TTC549 (cell line): ENCODE measurements around the gene NKX1-2.

Source experiments
- FAIRE-seq: peaks from 2 replicates; lab custom pipeline; 2012; peaks lifted over from hg19 to GRCh38; lab: Jason Lieb, UNC

Gene NKX1-2

DNA sequence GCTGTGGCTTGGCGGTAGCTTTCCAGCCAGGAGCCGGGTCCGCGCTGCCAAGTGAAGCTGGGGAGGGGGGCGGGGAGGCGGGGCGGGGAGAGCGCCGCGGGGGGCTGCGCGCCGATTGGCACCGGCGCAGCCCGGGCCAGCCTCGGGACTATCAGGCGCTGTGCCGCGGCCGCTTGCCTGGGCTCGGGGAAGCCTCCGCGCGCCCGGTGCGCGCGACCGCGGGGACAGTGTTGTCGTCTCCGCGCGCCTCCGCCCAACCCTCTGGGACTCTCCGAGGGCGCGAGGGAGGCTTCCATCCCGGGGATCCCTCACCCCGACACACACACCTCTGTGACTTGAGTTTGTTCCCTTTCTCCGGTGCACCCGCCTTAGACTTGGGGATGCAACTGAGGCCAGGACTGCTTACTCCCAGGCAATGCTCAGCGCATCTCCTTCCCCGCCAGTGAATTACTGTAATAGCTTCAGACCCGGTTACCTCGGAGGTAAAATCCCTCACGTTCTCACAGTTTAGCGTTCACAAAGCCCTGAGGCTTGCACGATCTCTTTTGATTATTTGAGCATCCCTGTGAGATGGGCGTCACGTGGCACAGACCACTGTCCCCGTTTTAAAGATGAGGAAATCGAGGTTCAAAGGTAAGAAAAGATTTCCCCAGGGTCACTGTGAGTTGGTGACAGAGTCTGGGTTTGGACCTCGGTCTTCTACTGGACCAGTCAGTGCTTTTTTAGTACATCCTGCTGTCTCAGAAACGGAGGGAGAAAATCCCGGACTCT lies at the start of gene NKX1-2:
NKX1-2 (minus strand) TSS at position 24 of the 771 bp plus-strand sequence. CDS start 92 bp downstream, outside the sequence.
- FAIRE-seq = no peak

DNA sequence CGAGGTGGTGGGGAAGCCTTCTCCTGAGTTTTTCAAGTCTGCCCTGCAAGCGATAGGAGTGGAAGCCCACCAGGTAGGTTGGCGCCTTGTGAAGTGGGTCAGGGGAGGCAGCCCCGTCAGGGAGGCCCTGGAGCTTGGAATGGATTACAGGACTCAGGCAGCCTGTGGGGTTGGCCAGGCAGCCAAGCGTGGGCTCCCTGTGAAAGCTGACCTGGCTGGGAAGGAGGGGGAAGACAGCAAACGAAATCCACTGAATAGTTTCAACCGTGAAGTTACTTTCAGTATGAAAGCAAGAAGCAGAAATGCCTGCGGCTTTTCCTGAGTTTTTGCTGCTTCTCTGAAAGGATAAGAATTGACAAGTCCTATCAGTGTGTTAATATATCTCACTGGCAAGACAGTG lies 48.2 kb upstream of the NKX1-2 start:
- FAIRE-seq = no peak

- FAIRE-seq = no peak
Measured at GRCh38 chr10:124497196-124497881, 47.5 kb upstream of the NKX1-2 start.

DNA sequence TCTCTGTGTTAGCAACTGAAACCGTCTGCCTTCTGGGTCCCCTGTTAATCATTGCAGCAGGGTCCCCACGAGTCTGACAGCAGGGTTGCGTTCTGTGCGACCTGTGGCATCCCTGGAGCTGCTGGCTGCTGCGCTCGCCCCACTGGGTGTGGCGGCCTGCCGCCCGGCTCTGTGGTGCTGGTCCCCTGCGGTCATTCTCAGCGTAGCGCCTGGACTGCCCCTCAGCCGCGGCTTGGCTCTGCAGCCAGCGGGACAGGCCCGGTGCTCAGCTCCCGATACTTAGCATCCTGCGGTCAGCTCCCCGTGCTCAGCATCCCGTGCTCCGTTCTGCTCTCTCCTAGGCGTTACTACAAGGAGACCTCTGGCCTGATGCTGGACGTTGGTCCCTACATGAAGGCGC lies 46.8 kb upstream of the NKX1-2 start:
- FAIRE-seq = no peak

- no peak for FAIRE-seq
Measured at GRCh38 chr10:124496150-124496549, 46.3 kb upstream of the NKX1-2 start.

GRCh38 chr10:124495725-124496124 lies 45.9 kb upstream of the NKX1-2 start:
- FAIRE-seq = no peak

GRCh38 chr10:124495162-124495561 lies 45.3 kb upstream of the NKX1-2 start:
- FAIRE-seq = no peak

DNA sequence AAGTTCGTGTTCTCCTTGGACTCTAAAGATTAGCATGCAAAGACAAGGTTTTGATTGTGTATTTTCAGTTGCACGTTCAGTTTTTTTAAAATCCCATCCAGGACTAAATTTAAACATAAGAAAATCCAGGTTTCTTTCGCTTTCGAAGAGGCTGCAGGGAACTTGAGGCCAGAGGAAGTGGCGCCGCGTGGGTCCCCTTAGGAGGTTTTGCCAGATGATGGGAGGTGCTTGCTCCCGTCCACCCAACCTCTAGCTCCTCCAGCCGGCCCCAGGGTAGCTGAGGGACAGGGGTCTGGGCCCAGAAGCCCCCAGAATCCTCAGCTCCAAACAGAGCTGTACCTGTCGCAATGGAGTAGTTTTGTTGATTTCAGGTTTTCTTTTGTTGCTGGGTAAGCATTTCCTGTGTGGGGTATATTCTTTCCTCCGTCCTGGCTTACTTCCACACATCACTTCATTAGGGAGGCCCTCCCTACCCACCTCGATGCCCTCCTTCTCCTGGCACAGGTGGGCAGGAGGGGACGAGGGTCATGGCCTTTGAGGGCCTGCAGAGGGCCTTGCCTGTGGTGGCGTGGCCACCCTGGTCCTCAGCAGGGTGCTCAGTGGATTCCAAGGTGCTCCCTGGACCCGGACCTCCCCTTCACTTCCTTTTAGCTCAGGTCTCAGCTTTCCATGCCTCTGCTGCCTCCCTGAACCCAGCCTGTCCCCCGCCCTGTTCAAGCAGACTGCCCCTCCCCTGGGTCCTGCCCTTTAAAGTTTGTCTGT lies 44.4 kb upstream of the NKX1-2 start:
- no peak for FAIRE-seq

DNA sequence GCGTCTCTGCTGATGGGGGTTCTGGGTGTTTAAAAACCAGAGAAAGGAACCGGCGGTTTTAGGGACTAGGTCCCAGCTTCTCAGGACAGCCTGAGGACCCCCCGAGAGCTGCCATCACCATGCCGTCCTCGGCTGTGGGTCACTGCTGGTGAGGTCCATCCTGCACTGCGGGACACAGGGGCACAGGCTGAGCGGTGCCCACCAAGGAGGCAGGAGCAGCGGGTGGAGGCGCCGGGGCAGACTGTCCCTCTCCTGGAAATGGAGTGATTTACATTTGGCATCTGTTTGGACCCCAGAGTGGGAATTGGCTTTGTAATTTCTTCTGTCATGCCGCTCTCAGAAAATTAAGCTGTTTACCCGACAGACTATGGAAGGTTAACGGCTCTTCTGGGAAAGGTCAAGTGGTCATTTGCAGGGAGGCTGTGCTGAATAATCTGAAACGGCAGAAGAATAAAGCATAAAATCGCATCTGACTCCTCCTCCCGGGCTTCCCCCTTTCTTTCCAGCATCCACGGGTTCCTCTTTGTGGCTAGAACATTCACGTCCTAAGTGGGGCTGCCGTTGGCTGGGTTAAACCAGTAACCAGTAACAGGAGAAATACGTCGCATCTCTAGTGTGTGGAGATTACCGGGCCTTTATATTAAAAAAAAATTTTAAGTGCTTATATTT lies 43.5 kb upstream of the NKX1-2 start:
- no peak for FAIRE-seq

DNA sequence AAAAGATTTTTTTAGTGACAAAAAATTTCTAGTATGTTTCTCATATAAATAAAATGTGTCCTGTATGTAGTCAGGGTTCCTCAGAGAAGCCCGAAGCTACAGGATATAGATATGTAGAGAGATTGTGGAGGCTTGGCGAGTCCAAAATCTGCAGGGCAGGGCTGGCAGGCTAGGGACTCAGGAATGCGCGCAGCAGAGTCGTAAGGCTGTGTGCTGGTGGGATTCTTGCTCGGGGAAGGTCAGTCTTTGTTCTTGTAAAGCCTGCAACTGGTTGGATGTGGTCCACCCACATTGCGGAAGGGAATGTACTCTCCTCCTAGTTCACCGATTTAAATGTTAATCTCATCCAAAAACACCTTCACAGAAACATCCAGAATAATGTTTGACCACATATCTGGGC lies 42.4 kb upstream of the NKX1-2 start:
- no peak for FAIRE-seq

DNA sequence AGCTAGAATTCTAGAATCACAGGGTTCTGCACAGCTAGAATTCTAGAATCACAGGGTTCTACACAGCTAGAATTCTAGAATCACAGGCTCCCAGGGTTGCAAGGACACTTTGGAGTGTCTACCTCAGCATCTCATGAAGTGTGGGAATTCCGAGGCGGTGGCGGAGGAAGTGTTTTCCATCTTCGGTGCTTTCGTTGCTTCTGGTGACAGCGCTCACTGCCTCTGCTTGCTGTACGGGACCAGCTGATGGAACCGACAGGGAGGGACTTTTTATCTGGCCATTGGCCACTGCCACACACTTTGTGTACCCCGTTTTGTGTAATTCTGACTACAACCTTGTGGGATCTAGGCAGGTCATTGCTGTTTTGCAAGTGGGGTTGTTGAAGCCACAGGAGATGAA lies 41.3 kb upstream of the NKX1-2 start:
- no peak for FAIRE-seq

DNA sequence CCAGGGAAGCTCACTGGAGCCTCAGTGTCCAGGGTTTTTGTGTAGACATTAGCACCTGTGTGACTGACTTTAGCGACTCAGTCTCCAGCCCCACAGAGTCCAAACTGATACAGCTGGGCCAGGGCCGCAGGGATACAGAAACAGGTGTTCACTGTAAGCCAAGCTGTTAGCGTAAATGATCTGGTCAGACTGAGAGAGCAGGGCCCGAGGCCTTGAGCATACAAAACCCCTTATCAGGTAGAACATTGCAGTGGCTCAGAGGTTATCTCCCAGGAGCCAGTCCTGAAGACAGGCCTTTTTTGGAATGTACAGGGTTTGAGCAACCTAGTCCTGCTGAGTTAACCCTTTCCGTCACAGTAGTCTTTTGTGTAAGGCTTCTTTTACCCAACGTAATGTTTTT lies 36.8 kb upstream of the NKX1-2 start:
- FAIRE-seq = no peak

DNA sequence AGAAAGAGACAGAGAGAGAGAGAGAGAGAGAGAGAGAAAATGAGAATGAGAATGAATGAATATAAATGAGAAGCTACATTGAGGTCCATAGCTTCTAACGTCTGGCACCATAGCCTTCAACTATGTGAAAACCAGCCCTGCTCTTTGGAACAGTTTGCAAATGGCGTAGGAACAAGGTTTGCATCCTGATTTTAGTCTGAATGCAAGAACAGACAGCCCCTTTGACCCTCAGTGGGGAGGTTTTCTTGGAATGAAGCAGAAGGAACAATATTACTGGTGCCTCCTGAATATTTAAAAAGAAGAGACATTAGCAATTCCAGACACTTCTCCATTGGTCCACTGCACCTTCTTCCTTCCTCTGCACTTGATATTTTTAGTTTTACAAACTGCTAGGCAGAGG lies 34.8 kb upstream of the NKX1-2 start:
- no peak for FAIRE-seq

DNA sequence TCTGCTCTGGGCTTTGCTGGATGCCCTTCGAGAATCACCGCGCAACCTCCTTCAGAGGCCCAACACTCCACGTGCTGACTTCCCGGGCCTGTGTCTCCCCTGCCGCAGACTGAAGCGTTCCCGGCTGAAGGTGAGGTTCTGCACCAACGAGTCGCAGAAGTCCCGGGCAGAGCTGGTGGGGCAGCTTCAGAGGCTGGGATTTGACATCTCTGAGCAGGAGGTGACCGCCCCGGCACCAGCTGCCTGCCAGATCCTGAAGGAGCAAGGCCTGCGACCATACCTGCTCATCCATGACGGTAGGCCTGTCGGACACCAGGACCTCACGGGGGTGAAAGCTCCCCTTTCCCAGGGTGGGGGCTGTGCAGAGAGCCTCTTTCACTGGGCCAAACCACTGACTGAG lies 34.2 kb upstream of the NKX1-2 start:
- FAIRE-seq = no peak

- no peak for FAIRE-seq
Measured at GRCh38 chr10:124482876-124483275, 33.0 kb upstream of the NKX1-2 start.

DNA sequence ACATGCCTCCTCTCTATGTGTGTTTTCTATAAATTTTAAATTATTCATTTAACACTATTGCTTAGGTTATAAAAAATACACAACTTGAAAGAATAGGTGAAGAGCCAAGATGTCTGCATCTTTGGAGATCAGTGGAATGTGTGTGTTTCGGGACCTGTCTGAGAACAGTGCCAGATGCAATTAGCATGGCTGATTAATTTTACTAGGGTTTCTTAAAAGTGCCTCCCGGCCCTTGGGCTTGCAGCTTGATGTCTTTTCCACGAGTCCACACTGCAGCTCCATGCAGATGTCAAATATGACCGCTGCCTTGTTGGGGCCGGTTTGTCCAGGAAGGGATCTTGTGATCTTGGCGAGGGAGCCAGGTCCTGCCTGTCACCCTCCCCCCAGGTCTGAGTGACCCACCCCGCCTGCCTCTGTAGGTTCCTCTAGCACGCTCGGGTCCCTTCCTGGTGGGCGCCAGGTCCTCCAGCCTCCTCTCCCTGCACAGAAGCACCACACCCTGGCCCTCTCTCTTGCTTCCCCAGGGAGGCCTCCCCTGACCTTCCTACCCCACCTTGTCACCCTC lies 32.5 kb upstream of the NKX1-2 start:
- no peak for FAIRE-seq

DNA sequence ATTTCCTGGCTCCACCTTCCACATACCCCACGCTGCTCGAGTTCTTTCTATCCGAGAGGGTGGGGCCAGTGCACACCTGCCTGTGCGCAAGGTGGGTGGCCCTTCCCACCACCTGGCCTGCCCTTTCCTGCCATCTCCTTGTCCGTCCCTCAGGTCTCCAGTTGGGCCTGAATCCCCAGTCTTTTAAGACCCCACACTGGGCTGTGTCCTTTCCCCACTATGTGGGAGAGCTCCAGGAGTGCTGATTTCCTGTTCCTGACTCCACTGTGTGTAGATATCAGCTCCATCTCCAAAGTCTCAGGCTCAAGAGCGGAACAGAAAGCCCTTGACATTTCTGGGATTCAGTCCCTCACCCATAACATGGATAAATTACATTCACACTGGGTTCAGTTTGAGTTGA lies 31.9 kb upstream of the NKX1-2 start:
- no peak for FAIRE-seq

DNA sequence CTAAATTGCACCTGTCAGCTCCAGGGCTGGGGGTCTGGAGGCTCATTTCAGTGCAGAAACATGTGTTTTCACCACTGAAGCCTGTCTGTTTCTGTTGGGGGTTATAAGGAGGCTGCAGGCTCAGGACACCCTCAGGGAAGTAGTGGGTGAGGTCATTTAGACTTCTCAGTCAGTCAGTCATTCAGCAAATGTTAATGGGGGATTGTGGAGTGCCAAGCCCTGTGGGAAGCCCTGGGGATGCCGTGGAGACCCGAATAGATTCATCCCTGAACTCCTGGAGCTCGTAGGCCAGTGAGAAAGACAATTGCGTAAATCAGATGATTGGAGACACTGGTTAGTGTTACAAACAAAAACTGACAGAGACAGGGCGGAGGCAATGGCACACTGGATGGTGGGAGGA lies 31.0 kb upstream of the NKX1-2 start:
- FAIRE-seq = no peak

DNA sequence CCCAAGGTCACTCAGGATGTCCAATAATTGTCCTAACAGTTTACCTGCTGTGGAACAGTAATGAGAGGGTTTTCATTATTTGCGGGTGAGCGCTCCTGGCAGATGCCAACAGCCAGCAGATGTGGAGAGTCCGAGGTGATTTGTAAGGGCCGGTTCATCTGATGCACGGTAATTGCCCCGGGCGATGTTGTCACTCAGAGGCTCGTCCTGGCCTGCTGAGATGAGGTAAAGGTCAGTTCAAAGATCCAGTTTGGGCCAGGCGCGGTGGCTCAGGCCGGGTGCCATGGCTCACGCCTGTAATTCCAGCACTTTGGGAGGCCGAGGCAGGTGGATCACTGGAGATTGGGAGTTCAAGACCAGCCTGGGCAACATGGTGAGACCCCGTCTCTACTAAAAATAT lies 28.7 kb upstream of the NKX1-2 start:
- FAIRE-seq = no peak

GRCh38 chr10:124477614-124478363 lies 28.0 kb upstream of the NKX1-2 start:
- FAIRE-seq = no peak

GRCh38 chr10:124476043-124476725 lies 26.3 kb upstream of the NKX1-2 start:
- FAIRE-seq = no peak
